HEK293T (cell line): Measurements from ENCODE around the gene PATL1.
"Not testable (repeated sequence)": the region's sequence is repeated elsewhere in the genome, so short reads cannot be mapped to it uniquely, and the experiment has no call there.

Experiments used
- CTCF ChIA-PET: fragments of 350-600 bp; formaldehyde crosslinking; extraction: SDS; loops from one replicate; lab custom pipeline; 2021; ENCODE audit warnings: antibody characterized with exemption, inconsistent platforms; lab: Yijun Ruan, JAX
- POLR2A ChIA-PET: fragments of 350-600 bp; formaldehyde crosslinking; extraction: SDS; loops from one replicate; lab custom pipeline; 2020; ENCODE audit warnings: antibody characterized with exemption, inconsistent platforms; lab: Yijun Ruan, JAX
- DNase-seq: peaks from one replicate; pipeline ENCODE4 v3.0.0; 2012; ENCODE audit warnings: mixed read lengths; ENCODE audit errors: extremely low spot score
- ARNT ChIP-seq: fragments of 450-650 bp; IDR thresholded peaks from 2 replicates; pipeline ENCODE4 v1.6.1; 2017; ENCODE audit warnings: mild to moderate bottlenecking
- BHLHE40 ChIP-seq: fragments of 450-650 bp; IDR thresholded peaks from 2 replicates; pipeline ENCODE4 v1.6.1; 2016; ENCODE audit warnings: mild to moderate bottlenecking, moderate library complexity, borderline replicate concordance
- CTBP1 ChIP-seq: fragments of 450-650 bp; IDR thresholded peaks from 2 replicates; pipeline ENCODE4 v1.6.1; 2016; ENCODE audit warnings: borderline replicate concordance
- ELF4 ChIP-seq: fragments of 450-650 bp; IDR thresholded peaks from 2 replicates; pipeline ENCODE4 v1.6.1; 2017; ENCODE audit warnings: antibody characterized with exemption
- FOXA1 ChIP-seq: fragments of 450-650 bp; IDR thresholded peaks from 2 replicates; pipeline ENCODE4 v1.6.1; 2016; ENCODE audit warnings: mild to moderate bottlenecking
- FOXK2 ChIP-seq: fragments of 450-650 bp; IDR thresholded peaks from 2 replicates; pipeline ENCODE4 v1.6.1; 2016; ENCODE audit warnings: mild to moderate bottlenecking
- FOXM1 ChIP-seq: fragments of 450-650 bp; IDR thresholded peaks from 2 replicates; pipeline ENCODE4 v1.6.1; 2017; ENCODE audit warnings: mild to moderate bottlenecking, borderline replicate concordance
- HDGF ChIP-seq: fragments of 450-650 bp; IDR thresholded peaks from 2 replicates; pipeline ENCODE4 v1.6.1; 2017; ENCODE audit warnings: antibody characterized with exemption, borderline replicate concordance
- L3MBTL2 ChIP-seq: fragments of 450-650 bp; conservative IDR thresholded peaks from 2 replicates; pipeline ENCODE4 v1.6.1; 2016; ENCODE audit warnings: mild to moderate bottlenecking
- LEF1 ChIP-seq: fragments of 450-650 bp; IDR thresholded peaks from 2 replicates; pipeline ENCODE4 v1.6.1; 2017; ENCODE audit warnings: mild to moderate bottlenecking, borderline replicate concordance
- NFRKB ChIP-seq: fragments of 450-650 bp; IDR thresholded peaks from 2 replicates; pipeline ENCODE4 v1.6.1; 2016; ENCODE audit warnings: mild to moderate bottlenecking, moderate library complexity
- PKNOX1 ChIP-seq: fragments of 450-650 bp; IDR thresholded peaks from 2 replicates; pipeline ENCODE4 v1.6.1; 2016
- SP1 ChIP-seq: fragments of 450-650 bp; IDR thresholded peaks from 2 replicates; pipeline ENCODE4 v1.6.1; 2017
- SUZ12 ChIP-seq: fragments of 450-650 bp; IDR thresholded peaks from 2 replicates; pipeline ENCODE4 v1.6.1; 2016; ENCODE audit warnings: mild to moderate bottlenecking
- TARDBP ChIP-seq: fragments of 450-650 bp; IDR thresholded peaks from 2 replicates; pipeline ENCODE4 v1.6.1; 2016
- ZNF384 ChIP-seq: fragments of 450-650 bp; IDR thresholded peaks from 2 replicates; pipeline ENCODE4 v1.6.1; 2016

The PATL1 gene

GRCh38 chr11:59707371-59707770 is 38.5 kb upstream of the PATL1 start:
- CTCF ChIA-PET: no interaction called here
- POLR2A ChIA-PET: no interaction called here
- no peak for DNase-seq
- TF ChIP-seq SP1: no peak
- TF ChIP-seq BHLHE40: no peak

GRCh38 chr11:59706518-59707285 is 37.9 kb upstream of the PATL1 start:
- ChIA-PET POLR2A (no interaction called here), CTCF (no interaction called here)
- no peak for DNase-seq
- TF ChIP-seq FOXA1 (no peak), ARNT (no peak), LEF1 (no peak), SP1 (no peak), BHLHE40 (no peak), HDGF (no peak), SUZ12 (no peak), NFRKB (no peak), TARDBP (no peak), PKNOX1 (no peak), CTBP1 (no peak)

GRCh38 chr11:59705294-59705693 is 36.5 kb upstream of the PATL1 start:
- CTCF ChIA-PET: no interaction called here
- no peak for DNase-seq
- TF ChIP-seq SP1: no peak
- no peak for TF ChIP-seq ELF4
- no peak for TF ChIP-seq CTBP1
- no peak for TF ChIP-seq TARDBP
- TF ChIP-seq FOXK2: no peak
- TF ChIP-seq BHLHE40: no peak
- no peak for TF ChIP-seq PKNOX1
- no peak for TF ChIP-seq NFRKB
- POLR2A ChIA-PET: no interaction called here

DNA sequence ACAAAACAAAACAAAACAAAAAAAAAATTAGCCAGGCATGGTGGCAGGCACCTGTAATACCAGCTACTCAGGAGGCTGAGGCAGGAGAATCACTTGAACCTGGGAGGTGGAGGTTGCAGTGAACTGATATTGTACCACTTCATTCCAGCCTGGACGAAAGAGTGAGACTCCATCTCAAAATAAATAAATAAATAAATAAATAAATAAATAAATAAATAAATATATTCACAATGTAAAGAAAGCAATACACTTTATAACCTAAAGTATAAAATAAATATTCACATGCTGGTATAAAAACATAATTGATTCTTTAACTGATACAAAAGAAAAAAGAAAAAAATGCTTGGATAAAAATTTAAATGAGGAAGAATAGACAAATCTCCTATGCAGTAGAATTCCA is 34.7 kb upstream of the PATL1 start:
- DNase-seq, POLR2A ChIA-PET, CTCF ChIA-PET: not testable (repeated sequence)

DNA sequence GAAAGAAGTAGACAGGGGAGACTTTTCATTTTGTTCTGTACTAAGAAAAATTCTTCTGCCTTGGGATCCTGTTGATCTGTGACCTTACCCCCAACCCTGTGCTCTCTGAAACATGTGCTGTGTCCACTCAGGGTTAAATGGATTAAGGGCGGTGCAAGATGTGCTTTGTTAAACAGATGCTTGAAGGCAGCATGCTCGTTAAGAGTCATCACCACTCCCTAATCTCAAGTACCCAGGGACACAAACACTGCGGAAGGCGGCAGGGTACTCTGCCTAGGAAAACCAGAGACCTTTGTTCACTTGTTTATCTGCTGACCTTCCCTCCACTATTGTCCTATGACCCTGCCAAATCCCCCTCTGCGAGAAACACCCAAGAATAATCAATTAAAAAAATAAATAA is 31.3 kb upstream of the PATL1 start:
- CTCF ChIA-PET, DNase-seq, POLR2A ChIA-PET: not testable (repeated sequence)

DNA sequence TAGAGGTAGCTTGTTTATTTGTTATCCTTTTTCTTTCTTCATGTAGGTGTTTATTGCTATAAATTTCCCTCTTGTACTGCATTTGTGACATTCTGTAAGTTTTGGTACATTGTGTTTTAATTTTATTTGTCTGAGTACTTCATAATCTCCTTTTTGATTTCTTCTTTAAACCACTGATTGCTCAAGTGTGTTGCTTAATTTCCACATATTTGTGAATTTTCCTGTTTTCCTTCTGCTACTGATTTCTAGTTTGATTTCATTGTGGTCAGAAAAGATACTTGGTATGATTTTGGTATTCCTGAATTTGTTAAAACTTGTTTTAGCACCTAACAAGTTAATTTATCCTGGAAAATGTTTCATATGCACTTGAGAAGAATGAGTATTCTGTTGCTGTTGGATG is 29.7 kb upstream of the PATL1 start:
- TF ChIP-seq L3MBTL2 (no peak), FOXA1 (no peak), ARNT (no peak), FOXK2 (no peak), ZNF384 (no peak), CTBP1 (no peak), SP1 (no peak), NFRKB (no peak), LEF1 (no peak), BHLHE40 (no peak), SUZ12 (no peak)
- no peak for DNase-seq
- POLR2A ChIA-PET: no interaction called here
- CTCF ChIA-PET: no interaction called here

- DNase-seq: no peak
- CTCF ChIA-PET: no interaction called here
- TF ChIP-seq TARDBP (no peak), BHLHE40 (no peak), FOXM1 (no peak), ELF4 (no peak), NFRKB (no peak), PKNOX1 (no peak), CTBP1 (no peak), FOXK2 (no peak), FOXA1 (no peak), SUZ12 (no peak), L3MBTL2 (no peak), SP1 (no peak), LEF1 (no peak), ARNT (no peak), ZNF384 (no peak), HDGF (no peak)
- POLR2A ChIA-PET: no interaction called here
Measured at GRCh38 chr11:59692915-59693314, 24.1 kb upstream of the PATL1 start.
